ENCODE results near the gene PKN2. TPM values are rescaled to one million over a fixed set of nuclear protein-coding genes. Genes with fewer than 3 reads are reported as not detected.
"Not testable (repeated sequence)": the region's sequence is repeated elsewhere in the genome, so short reads cannot be mapped to it uniquely, and the experiment has no call there.

The PKN2 gene
- polyA plus RNA-seq, 2 donors = 14.0 to 22.4 TPM

DNA sequence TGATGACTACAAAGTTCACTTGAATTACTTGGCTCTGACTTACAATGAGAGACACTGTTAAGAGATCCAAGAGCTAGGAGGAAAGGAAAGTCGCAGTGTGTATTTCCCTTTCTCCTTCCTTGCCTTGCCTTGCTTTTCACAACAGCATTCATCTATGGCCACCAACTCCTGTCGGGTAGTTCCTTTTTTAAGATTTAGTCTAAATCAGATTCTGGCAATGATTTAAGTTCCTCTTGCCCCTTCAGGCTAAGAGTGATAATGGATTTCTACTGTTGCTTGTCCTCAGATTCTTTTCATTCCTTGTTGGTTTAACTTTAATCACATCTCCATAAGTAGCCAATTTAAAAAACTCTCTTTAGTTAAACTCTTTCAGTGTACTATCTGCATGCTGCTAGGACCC lies 115.4 kb downstream of the PKN2 start:
- Histone ChIP-seq H3K4me1 (ENCODE audit: control insufficient read depth in 2 of 2, insufficient read depth in 2 of 2, low read length in 1 of 2) (no peaks in the 10 kb centered on the region), H3K9me3 (ENCODE audit: control insufficient read depth in 2 of 2, insufficient read depth in 1 of 2, low read depth in 1 of 2, low read length in 1 of 2) (no peaks in the 10 kb centered on the region), H3K36me3 (ENCODE audit: control insufficient read depth in 2 of 2, insufficient read depth in 2 of 2, low read length in 1 of 2) (peaks cover 2 to 5% of the 10 kb centered on the region in 2 donors), H3K4me3 (ENCODE audit: low read depth in 1 of 2, low read length in 2 of 2) (no peak overlapping the region), H3K27ac (ENCODE audit: low read depth in 2 of 2, low read length in 1 of 2) (no peak overlapping the region), H3K27me3 (ENCODE audit: control insufficient read depth in 1 of 2, insufficient read depth in 2 of 2, low read length in 2 of 2) (no peaks in the 10 kb centered on the region)
- 84 to 85% methylated on average over 2 of the region's 2 CpGs for WGBS, 2 donors

DNA sequence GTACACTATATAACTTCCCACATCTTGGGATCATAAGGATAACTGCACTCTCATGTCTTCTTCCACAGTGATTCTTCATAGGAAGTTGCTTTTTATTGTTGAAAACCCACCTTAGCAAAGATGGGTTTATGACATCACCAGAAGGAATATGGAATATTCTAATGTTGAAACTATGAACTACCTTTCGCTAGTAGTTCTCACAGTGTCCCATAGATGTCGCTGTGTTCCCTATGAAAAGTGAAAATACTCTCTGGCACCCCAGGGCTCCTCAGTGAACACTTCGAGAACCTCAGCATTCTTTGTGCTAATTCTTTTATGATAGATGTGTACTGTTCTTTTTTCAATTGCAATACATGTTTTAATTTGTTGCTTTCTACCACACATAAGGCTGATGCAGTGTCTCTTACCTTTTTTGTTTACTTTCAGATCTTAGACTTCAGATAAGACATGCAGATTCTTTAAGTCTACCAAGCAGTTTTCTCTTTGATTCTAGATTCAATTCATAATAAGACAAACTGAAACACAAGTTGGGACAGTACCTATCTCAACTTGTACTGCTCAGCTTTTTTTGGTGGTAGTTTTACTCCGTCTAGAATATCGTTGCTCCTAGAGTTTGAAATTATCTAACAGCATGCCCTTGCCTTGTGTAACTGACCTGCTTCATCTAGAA lies 116.4 kb downstream of the PKN2 start:
- Histone ChIP-seq H3K36me3 (ENCODE audit: control insufficient read depth in 2 of 2, insufficient read depth in 2 of 2, low read length in 1 of 2) (peaks cover 2 to 5% of the 10 kb centered on the region in 2 donors), H3K27ac (ENCODE audit: low read depth in 2 of 2, low read length in 1 of 2) (no peak overlapping the region), H3K4me3 (ENCODE audit: low read depth in 1 of 2, low read length in 2 of 2) (no peak overlapping the region), H3K27me3 (ENCODE audit: control insufficient read depth in 1 of 2, insufficient read depth in 2 of 2, low read length in 2 of 2) (no peaks in the 10 kb centered on the region), H3K4me1 (ENCODE audit: control insufficient read depth in 2 of 2, insufficient read depth in 2 of 2, low read length in 1 of 2) (no peaks in the 10 kb centered on the region), H3K9me3 (ENCODE audit: control insufficient read depth in 2 of 2, insufficient read depth in 1 of 2, low read depth in 1 of 2, low read length in 1 of 2) (no peaks in the 10 kb centered on the region)
- 81 to 85% methylated on average over 5 of the region's 5 CpGs for WGBS, 2 donors

DNA sequence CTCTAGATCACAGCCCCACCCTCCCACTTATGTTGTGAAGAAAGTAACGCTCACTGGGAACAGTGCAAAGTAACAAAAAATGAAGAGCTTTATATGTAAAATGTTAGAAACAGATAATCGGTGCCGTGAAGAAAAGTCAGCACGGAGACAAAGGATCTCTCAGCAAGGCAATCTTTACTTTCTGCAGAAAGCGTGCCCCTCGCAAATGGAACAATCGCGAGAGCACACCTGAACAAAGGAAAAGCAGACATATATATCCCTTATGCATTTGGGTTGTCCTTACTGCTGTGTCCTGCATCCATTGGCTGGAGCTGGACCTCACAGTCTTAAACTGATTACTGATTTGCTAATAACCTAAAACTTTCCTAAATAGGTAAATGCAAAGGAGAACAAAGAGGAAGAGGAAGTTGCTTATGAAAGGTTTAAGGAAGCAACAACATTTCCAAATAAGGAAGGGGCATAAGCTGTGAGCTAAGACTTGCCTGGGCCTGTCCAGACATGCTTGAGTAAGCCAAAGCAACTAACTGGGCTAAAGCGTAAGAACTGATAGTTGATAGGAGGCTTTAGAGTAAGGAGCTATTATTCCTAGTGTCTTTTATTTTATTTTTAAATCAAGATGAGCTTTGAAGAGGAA lies 117.6 kb downstream of the PKN2 start:
- 95 to 97% methylated on average over 9 of the region's 9 CpGs for WGBS, 2 donors
- Histone ChIP-seq H3K4me3 (ENCODE audit: low read depth in 1 of 2, low read length in 2 of 2) (no peak overlapping the region), H3K27ac (ENCODE audit: low read depth in 2 of 2, low read length in 1 of 2) (peak overlapping the region in 1 of 2 donors; percentile 54), H3K27me3 (ENCODE audit: control insufficient read depth in 1 of 2, insufficient read depth in 2 of 2, low read length in 2 of 2) (no peaks in the 10 kb centered on the region), H3K4me1 (ENCODE audit: control insufficient read depth in 2 of 2, insufficient read depth in 2 of 2, low read length in 1 of 2) (no peaks in the 10 kb centered on the region), H3K9me3 (ENCODE audit: control insufficient read depth in 2 of 2, insufficient read depth in 1 of 2, low read depth in 1 of 2, low read length in 1 of 2) (no peaks in the 10 kb centered on the region), H3K36me3 (ENCODE audit: control insufficient read depth in 2 of 2, insufficient read depth in 2 of 2, low read length in 1 of 2) (peaks cover 2 to 5% of the 10 kb centered on the region in 2 donors)

DNA sequence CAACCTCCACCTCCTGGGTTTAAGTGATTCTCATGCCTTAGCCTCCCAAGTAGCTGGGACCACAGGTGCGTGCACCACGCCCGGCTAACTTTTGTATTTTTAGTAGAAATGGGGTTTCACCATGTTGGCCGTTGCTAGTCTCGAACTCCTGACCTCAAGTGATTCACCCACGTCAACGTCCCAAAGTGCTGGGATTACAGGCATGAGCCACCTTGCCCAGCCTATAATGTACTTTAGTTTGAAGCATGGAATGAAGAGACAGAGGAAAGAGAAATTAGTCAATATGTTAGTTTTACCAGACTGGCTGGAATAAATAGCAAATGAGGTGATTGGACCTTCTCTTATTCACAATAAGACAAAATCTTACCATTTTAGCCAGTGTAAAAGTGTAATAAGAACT lies 118.3 kb downstream of the PKN2 start:
- Histone ChIP-seq H3K36me3 (ENCODE audit: control insufficient read depth in 2 of 2, insufficient read depth in 2 of 2, low read length in 1 of 2) (peaks cover 2 to 5% of the 10 kb centered on the region in 2 donors), H3K27ac (ENCODE audit: low read depth in 2 of 2, low read length in 1 of 2) (peak overlapping the region in 1 of 2 donors; percentile 31)
- WGBS, 2 donors = 91 to 95% methylated on average over 7 of the region's 7 CpGs

DNA sequence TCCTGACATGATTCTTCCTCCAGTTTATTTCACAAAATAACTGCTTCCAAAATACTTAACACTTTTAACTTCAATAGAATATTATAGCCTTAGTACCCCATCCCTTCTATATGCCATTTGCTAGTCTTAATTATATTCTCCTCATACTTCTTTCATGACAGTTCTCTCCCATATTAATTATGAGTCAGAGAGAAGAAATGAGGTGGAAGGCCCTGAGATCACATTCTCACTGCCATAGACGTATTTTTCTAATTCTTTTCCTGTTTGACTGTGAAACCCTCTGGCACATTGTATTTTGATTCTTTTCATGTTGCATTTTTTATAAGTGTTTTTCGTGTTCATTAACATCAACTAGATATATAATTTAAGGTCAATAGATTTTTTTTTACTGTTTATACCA lies 118.9 kb downstream of the PKN2 start:
- no peaks in the 10 kb centered on the region for H3K9me3 ChIP-seq (ENCODE audit: control insufficient read depth in 2 of 2, insufficient read depth in 1 of 2, low read depth in 1 of 2, low read length in 1 of 2)
- no peak overlapping the region for H3K4me3 ChIP-seq (ENCODE audit: low read depth in 1 of 2, low read length in 2 of 2)
- WGBS, 2 donors = 74 to 83% methylated on average over 2 of the region's 2 CpGs
- no peaks in the 10 kb centered on the region for H3K4me1 ChIP-seq (ENCODE audit: control insufficient read depth in 2 of 2, insufficient read depth in 2 of 2, low read length in 1 of 2)
- peaks cover 2 to 5% of the 10 kb centered on the region in 2 donors for H3K36me3 ChIP-seq (ENCODE audit: control insufficient read depth in 2 of 2, insufficient read depth in 2 of 2, low read length in 1 of 2)
- H3K27ac ChIP-seq (ENCODE audit: low read depth in 2 of 2, low read length in 1 of 2) = no peak overlapping the region
- no peaks in the 10 kb centered on the region for H3K27me3 ChIP-seq (ENCODE audit: control insufficient read depth in 1 of 2, insufficient read depth in 2 of 2, low read length in 2 of 2)

More for the DNA sequence above, 118.3 kb downstream of the PKN2 start:
- no peak overlapping the region for H3K4me3 ChIP-seq (ENCODE audit: low read depth in 1 of 2, low read length in 2 of 2)
- H3K4me1 ChIP-seq (ENCODE audit: control insufficient read depth in 2 of 2, insufficient read depth in 2 of 2, low read length in 1 of 2) = no peaks in the 10 kb centered on the region
- H3K27me3 ChIP-seq (ENCODE audit: control insufficient read depth in 1 of 2, insufficient read depth in 2 of 2, low read length in 2 of 2) = no peaks in the 10 kb centered on the region
- no peaks in the 10 kb centered on the region for H3K9me3 ChIP-seq (ENCODE audit: control insufficient read depth in 2 of 2, insufficient read depth in 1 of 2, low read depth in 1 of 2, low read length in 1 of 2)

DNA sequence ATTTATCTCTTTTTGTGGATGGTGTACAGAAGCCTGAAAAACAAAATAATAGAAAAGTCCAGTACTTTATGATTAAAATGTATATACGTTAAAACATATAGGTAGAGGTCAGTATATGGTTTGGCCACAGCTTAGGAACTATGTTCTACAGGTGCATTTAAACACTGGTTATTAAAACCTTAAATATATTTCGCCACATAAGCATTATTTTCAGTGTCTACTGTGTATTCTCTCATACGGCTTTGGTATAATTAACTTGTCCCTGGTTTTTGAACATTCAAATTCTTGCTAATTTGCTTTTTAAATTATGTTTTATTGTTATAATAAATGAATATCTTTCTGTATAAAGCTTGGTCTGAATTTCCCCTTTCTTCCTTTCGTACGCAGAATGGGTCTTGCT lies 119.4 kb downstream of the PKN2 start:
- Histone ChIP-seq H3K27me3 (ENCODE audit: control insufficient read depth in 1 of 2, insufficient read depth in 2 of 2, low read length in 2 of 2) (no peaks in the 10 kb centered on the region), H3K36me3 (ENCODE audit: control insufficient read depth in 2 of 2, insufficient read depth in 2 of 2, low read length in 1 of 2) (peaks cover 2 to 5% of the 10 kb centered on the region in 2 donors), H3K4me3 (ENCODE audit: low read depth in 1 of 2, low read length in 2 of 2) (no peak overlapping the region), H3K27ac (ENCODE audit: low read depth in 2 of 2, low read length in 1 of 2) (no peak overlapping the region), H3K9me3 (ENCODE audit: control insufficient read depth in 2 of 2, insufficient read depth in 1 of 2, low read depth in 1 of 2, low read length in 1 of 2) (no peaks in the 10 kb centered on the region), H3K4me1 (ENCODE audit: control insufficient read depth in 2 of 2, insufficient read depth in 2 of 2, low read length in 1 of 2) (no peaks in the 10 kb centered on the region)
- 95 to 96% methylated on average over 5 of the region's 5 CpGs for WGBS, 2 donors

DNA sequence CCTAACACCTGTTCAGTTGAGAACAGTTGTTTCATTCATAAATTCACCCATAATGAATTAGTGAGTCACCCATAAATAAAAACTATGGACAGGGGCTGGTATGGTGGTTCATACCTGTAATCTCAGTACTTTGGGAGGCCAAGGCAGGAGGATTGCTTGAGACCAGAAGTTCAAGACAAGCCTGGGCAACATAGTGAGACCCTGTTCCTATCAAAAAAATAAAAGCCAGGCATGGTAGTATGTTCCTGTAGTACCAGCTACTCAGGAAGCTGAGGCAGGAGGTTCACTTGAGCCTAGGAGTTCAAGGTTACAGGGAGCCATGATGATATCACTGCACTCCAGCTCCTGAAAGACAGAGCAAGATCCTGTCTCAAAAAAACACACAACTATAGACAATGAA lies 128.3 kb downstream of the PKN2 start:
- Histone ChIP-seq H3K36me3 (ENCODE audit: control insufficient read depth in 2 of 2, insufficient read depth in 2 of 2, low read length in 1 of 2) (peaks cover 0 to 4% of the 10 kb centered on the region in 2 donors), H3K27me3 (ENCODE audit: control insufficient read depth in 1 of 2, insufficient read depth in 2 of 2, low read length in 2 of 2) (no peaks in the 10 kb centered on the region), H3K9me3 (ENCODE audit: control insufficient read depth in 2 of 2, insufficient read depth in 1 of 2, low read depth in 1 of 2, low read length in 1 of 2) (no peaks in the 10 kb centered on the region), H3K4me1 (ENCODE audit: control insufficient read depth in 2 of 2, insufficient read depth in 2 of 2, low read length in 1 of 2) (no peaks in the 10 kb centered on the region), H3K4me3 (ENCODE audit: low read depth in 1 of 2, low read length in 2 of 2) (no peak overlapping the region), H3K27ac (ENCODE audit: low read depth in 2 of 2, low read length in 1 of 2) (no peak overlapping the region)

DNA sequence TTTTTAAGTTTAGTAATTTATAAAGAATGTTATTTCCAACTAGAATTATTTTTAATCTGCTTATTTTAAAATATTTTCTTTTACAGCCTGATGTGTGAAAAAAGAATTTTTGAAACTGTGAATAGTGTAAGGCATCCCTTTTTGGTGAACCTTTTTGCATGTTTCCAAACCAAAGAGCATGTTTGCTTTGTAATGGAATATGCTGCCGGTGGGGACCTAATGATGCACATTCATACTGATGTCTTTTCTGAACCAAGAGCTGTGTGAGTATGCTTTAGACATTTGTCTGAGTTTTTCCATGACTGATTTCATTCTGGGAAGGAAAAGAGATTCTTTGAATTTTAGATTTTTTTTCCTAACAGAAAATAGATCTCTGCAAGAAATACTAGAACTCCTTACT lies 129.4 kb downstream of the PKN2 start:
- no peak overlapping the region for H3K4me3 ChIP-seq (ENCODE audit: low read depth in 1 of 2, low read length in 2 of 2)

DNA sequence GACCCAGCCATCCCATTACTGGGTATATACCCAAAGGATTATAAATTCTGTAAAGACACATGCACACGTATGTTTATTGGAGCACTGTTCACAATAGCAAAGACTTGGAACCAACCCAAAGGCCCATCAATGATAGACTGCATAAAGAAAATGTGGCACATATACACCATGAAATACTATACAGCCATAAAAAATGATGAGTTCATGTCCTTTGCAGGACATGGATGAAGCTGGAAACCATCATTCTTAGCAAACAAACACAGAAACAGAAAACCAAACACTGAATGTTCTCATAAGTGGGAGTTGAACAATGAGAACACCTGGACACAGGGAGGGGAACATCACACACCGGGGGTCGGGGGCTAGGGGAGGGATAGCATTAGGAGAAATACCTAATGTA lies 135.6 kb downstream of the PKN2 start:
- H3K4me1 ChIP-seq (ENCODE audit: control insufficient read depth in 2 of 2, insufficient read depth in 2 of 2, low read length in 1 of 2); H3K4me3 ChIP-seq (ENCODE audit: low read depth in 1 of 2, low read length in 2 of 2): not testable (repeated sequence)

More for the DNA sequence above, 129.4 kb downstream of the PKN2 start:
- H3K27ac ChIP-seq (ENCODE audit: low read depth in 2 of 2, low read length in 1 of 2) = no peak overlapping the region
- H3K4me1 ChIP-seq (ENCODE audit: control insufficient read depth in 2 of 2, insufficient read depth in 2 of 2, low read length in 1 of 2) = no peaks in the 10 kb centered on the region
- H3K9me3 ChIP-seq (ENCODE audit: control insufficient read depth in 2 of 2, insufficient read depth in 1 of 2, low read depth in 1 of 2, low read length in 1 of 2) = no peaks in the 10 kb centered on the region
- H3K36me3 ChIP-seq (ENCODE audit: control insufficient read depth in 2 of 2, insufficient read depth in 2 of 2, low read length in 1 of 2) = peaks cover 0 to 4% of the 10 kb centered on the region in 2 donors
- H3K27me3 ChIP-seq (ENCODE audit: control insufficient read depth in 1 of 2, insufficient read depth in 2 of 2, low read length in 2 of 2) = no peaks in the 10 kb centered on the region
- 89 to 96% methylated on average over 1 of the region's 1 CpG for WGBS, 2 donors

DNA sequence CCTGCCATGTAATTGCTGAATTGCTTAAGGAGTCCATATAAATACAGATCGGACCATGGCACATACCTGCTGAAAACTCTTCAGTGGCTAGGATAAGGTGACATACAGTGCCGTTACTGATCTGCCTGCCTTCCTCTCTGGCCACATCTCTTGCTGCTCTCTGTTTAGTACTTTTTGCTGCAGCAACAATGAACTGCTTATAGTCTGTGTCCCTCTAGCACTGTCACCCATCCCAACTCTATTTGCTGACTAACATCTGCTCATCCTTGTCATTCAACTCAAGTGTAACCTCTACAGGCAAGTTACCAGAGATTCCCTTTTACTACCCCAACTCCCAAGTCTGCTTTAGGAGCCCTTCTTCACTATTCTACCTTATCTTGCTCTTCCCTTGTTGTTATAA lies 141.6 kb downstream of the PKN2 start:
- H3K27ac ChIP-seq (ENCODE audit: low read depth in 2 of 2, low read length in 1 of 2) = no peak overlapping the region
- H3K9me3 ChIP-seq (ENCODE audit: control insufficient read depth in 2 of 2, insufficient read depth in 1 of 2, low read depth in 1 of 2, low read length in 1 of 2) = no peaks in the 10 kb centered on the region
- peaks cover 7 to 8% of the 10 kb centered on the region in 2 donors for H3K36me3 ChIP-seq (ENCODE audit: control insufficient read depth in 2 of 2, insufficient read depth in 2 of 2, low read length in 1 of 2)
- H3K27me3 ChIP-seq (ENCODE audit: control insufficient read depth in 1 of 2, insufficient read depth in 2 of 2, low read length in 2 of 2) = no peaks in the 10 kb centered on the region
- H3K4me1 ChIP-seq (ENCODE audit: control insufficient read depth in 2 of 2, insufficient read depth in 2 of 2, low read length in 1 of 2) = no peaks in the 10 kb centered on the region
- WGBS, 2 donors = 85 to 97% methylated on average over 2 of the region's 2 CpGs
- no peak overlapping the region for H3K4me3 ChIP-seq (ENCODE audit: low read depth in 1 of 2, low read length in 2 of 2)

More for the DNA sequence above, 135.6 kb downstream of the PKN2 start:
- WGBS, 2 donors = 96 to 98% methylated on average over 3 of the region's 3 CpGs
- H3K36me3 ChIP-seq (ENCODE audit: control insufficient read depth in 2 of 2, insufficient read depth in 2 of 2, low read length in 1 of 2); H3K27me3 ChIP-seq (ENCODE audit: control insufficient read depth in 1 of 2, insufficient read depth in 2 of 2, low read length in 2 of 2); H3K9me3 ChIP-seq (ENCODE audit: control insufficient read depth in 2 of 2, insufficient read depth in 1 of 2, low read depth in 1 of 2, low read length in 1 of 2); H3K27ac ChIP-seq (ENCODE audit: low read depth in 2 of 2, low read length in 1 of 2): not testable (repeated sequence)

Measured in esophagus (tissue), 2 donors.